Astrocyte (in vitro differentiated cells and primary cell): ENCODE measurements around the gene ADAMTS6. TPM values are rescaled to one million over a fixed set of nuclear protein-coding genes. Genes with fewer than 3 reads are reported as not detected.

Experiments used
- DNase-seq: peaks from one replicate; pipeline ENCODE4 v3.0.0-alpha.2; 2010; ENCODE audit warnings: low read depth
- FAIRE-seq: peaks from 2 replicates; lab custom pipeline; 2011; peaks lifted over from hg19 to GRCh38; lab: Jason Lieb, UNC
- H2AFZ ChIP-seq: 2 replicates; pipeline ENCODE4 v1.6.0; 2012; ENCODE audit warnings: low read depth, low read length, inconsistent platforms
- H3K27ac ChIP-seq: 2 replicates; pipeline ENCODE4 v1.5.1; 2011; ENCODE audit warnings: low read depth, low read length, inconsistent platforms
- H3K27me3 ChIP-seq: 2 replicates; pipeline ENCODE4 v1.6.0; 2011; ENCODE audit warnings: low read length, inconsistent platforms; ENCODE audit not compliant: insufficient read depth
- H3K36me3 ChIP-seq: 2 replicates; pipeline ENCODE4 v1.5.1; 2011; ENCODE audit warnings: low read length, inconsistent platforms; ENCODE audit not compliant: insufficient read depth
- H3K4me1 ChIP-seq: 2 replicates; pipeline ENCODE4 v1.5.1; 2011; ENCODE audit warnings: low read length, inconsistent platforms; ENCODE audit not compliant: insufficient read depth
- H3K4me2 ChIP-seq: 2 replicates; pipeline ENCODE4 v1.6.0; 2012; ENCODE audit warnings: low read length, inconsistent platforms
- H3K4me3 ChIP-seq: 2 replicates; pipeline ENCODE4 v1.5.1; 2011; ENCODE audit warnings: low read depth, mild to moderate bottlenecking, low read length, inconsistent platforms; ENCODE audit not compliant: insufficient read depth
- H3K79me2 ChIP-seq: 2 replicates; pipeline ENCODE4 v1.6.0; 2012; ENCODE audit warnings: mild to moderate bottlenecking, low read length, inconsistent platforms; ENCODE audit not compliant: insufficient read depth
- H3K9ac ChIP-seq: 2 replicates; pipeline ENCODE4 v1.6.0; 2012; ENCODE audit warnings: mild to moderate bottlenecking, low read length, inconsistent platforms
- H3K9me3 ChIP-seq: 2 replicates; pipeline ENCODE4 v1.5.1; 2012; ENCODE audit warnings: low read depth, mild to moderate bottlenecking, low read length, inconsistent platforms; ENCODE audit not compliant: insufficient read depth
- H4K20me1 ChIP-seq: 2 replicates; pipeline ENCODE4 v1.6.0; 2012; ENCODE audit warnings: low read length, inconsistent platforms; ENCODE audit not compliant: insufficient read depth
- H3K27ac Mint-ChIP-seq: one replicate; pipeline ENCODE4 v1.8.0; 2021; ENCODE audit warnings: mild to moderate bottlenecking, mixed read lengths; ENCODE audit not compliant: unreplicated experiment
- H3K27me3 Mint-ChIP-seq: one replicate; pipeline ENCODE4 v1.8.0; 2021; ENCODE audit warnings: low read depth, mixed read lengths; ENCODE audit not compliant: unreplicated experiment
- H3K36me3 Mint-ChIP-seq: one replicate; pipeline ENCODE4 v1.8.0; 2021; ENCODE audit warnings: low read depth, mixed read lengths; ENCODE audit not compliant: unreplicated experiment
- H3K4me1 Mint-ChIP-seq: one replicate; pipeline ENCODE4 v1.8.0; 2021; ENCODE audit warnings: low read depth, mixed read lengths; ENCODE audit not compliant: unreplicated experiment
- H3K4me3 Mint-ChIP-seq: one replicate; pipeline ENCODE4 v1.8.0; 2021; ENCODE audit warnings: mild to moderate bottlenecking, moderate library complexity, mixed read lengths; ENCODE audit not compliant: unreplicated experiment
- H3K9me3 Mint-ChIP-seq: one replicate; pipeline ENCODE4 v1.8.0; 2021; ENCODE audit warnings: mild to moderate bottlenecking, mixed read lengths; ENCODE audit not compliant: unreplicated experiment
- EZH2 ChIP-seq: IDR thresholded peaks from 2 replicates; pipeline ENCODE4 v1.6.1; 2012; ENCODE audit warnings: mild to moderate bottlenecking, low read length, inconsistent platforms; ENCODE audit not compliant: insufficient read depth
- total RNA-seq: library from RNA; stranded (reverse); gene quantifications from 2 replicates; pipeline ENCODE4 v1.2.1, GENCODE V29; 2021
- TF ChIP-seq, protein P1 (sequence below): IDR thresholded peaks from 2 replicates; pipeline ENCODE4 v1.5.1; 2011; ENCODE audit warnings: low read depth, mild to moderate bottlenecking, inconsistent platforms, low read length, moderate library complexity; ENCODE audit not compliant: insufficient read depth

The ADAMTS6 gene
- total RNA-seq, 1 donor from 2014 or later, result 27.7 TPM

- FAIRE-seq, result no peak
- H3K4me1 ChIP-seq, result no peaks in the 10 kb centered on the region
- Mint-ChIP-seq H3K9me3 (no peaks in the 10 kb centered on the region), H3K4me1 (no peaks in the 10 kb centered on the region), H3K36me3 (peaks cover 32% of the 10 kb centered on the region), H3K4me3 (no peak overlapping the region), H3K27me3 (no peaks in the 10 kb centered on the region), H3K27ac (no peak overlapping the region)
- H3K27me3 ChIP-seq, result no peaks in the 10 kb centered on the region
- H3K79me2 ChIP-seq, result no peaks in the 10 kb centered on the region
- no peak overlapping the region for H3K27ac ChIP-seq
- H2AFZ ChIP-seq, result no peak overlapping the region
- H3K4me3 ChIP-seq, result no peak overlapping the region
- H3K9me3 ChIP-seq, result no peaks in the 10 kb centered on the region
- H4K20me1 ChIP-seq, result no peaks in the 10 kb centered on the region
- no peak overlapping the region for H3K9ac ChIP-seq
- no peak for DNase-seq
- TF ChIP-seq EZH2, result no peak
- TF ChIP-seq, protein P1, sequence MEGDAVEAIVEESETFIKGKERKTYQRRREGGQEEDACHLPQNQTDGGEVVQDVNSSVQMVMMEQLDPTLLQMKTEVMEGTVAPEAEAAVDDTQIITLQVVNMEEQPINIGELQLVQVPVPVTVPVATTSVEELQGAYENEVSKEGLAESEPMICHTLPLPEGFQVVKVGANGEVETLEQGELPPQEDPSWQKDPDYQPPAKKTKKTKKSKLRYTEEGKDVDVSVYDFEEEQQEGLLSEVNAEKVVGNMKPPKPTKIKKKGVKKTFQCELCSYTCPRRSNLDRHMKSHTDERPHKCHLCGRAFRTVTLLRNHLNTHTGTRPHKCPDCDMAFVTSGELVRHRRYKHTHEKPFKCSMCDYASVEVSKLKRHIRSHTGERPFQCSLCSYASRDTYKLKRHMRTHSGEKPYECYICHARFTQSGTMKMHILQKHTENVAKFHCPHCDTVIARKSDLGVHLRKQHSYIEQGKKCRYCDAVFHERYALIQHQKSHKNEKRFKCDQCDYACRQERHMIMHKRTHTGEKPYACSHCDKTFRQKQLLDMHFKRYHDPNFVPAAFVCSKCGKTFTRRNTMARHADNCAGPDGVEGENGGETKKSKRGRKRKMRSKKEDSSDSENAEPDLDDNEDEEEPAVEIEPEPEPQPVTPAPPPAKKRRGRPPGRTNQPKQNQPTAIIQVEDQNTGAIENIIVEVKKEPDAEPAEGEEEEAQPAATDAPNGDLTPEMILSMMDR, result no peak
- H3K4me2 ChIP-seq, result no peak overlapping the region
- H3K36me3 ChIP-seq, result peaks cover 26% of the 10 kb centered on the region
Measured at GRCh38 chr5:65255294-65255693, 226.4 kb downstream of the ADAMTS6 start.

GRCh38 chr5:65252977-65253376, 228.7 kb downstream of the ADAMTS6 start:
- H3K4me3 Mint-ChIP-seq, result no peak overlapping the region
- Histone ChIP-seq H3K27ac (no peak overlapping the region), H3K36me3 (peaks cover 13% of the 10 kb centered on the region), H3K9me3 (no peaks in the 10 kb centered on the region), H4K20me1 (no peaks in the 10 kb centered on the region), H3K79me2 (no peaks in the 10 kb centered on the region), H3K9ac (no peak overlapping the region), H2AFZ (no peak overlapping the region), H3K4me2 (no peak overlapping the region), H3K4me1 (no peaks in the 10 kb centered on the region), H3K27me3 (no peaks in the 10 kb centered on the region), H3K4me3 (no peak overlapping the region)
- no peak for DNase-seq
- no peak for TF ChIP-seq EZH2
- TF ChIP-seq, protein P1, result no peak
- H3K36me3 Mint-ChIP-seq, result peaks cover 17% of the 10 kb centered on the region
- no peaks in the 10 kb centered on the region for H3K27me3 Mint-ChIP-seq
- H3K27ac Mint-ChIP-seq, result no peak overlapping the region
- no peaks in the 10 kb centered on the region for H3K9me3 Mint-ChIP-seq
- no peaks in the 10 kb centered on the region for H3K4me1 Mint-ChIP-seq
- FAIRE-seq, result no peak

- peaks cover 11% of the 10 kb centered on the region for H3K36me3 Mint-ChIP-seq
- no peak overlapping the region for H3K4me2 ChIP-seq
- H3K9ac ChIP-seq, result no peak overlapping the region
- H3K9me3 ChIP-seq, result no peaks in the 10 kb centered on the region
- TF ChIP-seq EZH2, result no peak
- TF ChIP-seq, protein P1, result no peak
- H3K4me3 Mint-ChIP-seq, result no peak overlapping the region
- H3K9me3 Mint-ChIP-seq, result no peaks in the 10 kb centered on the region
- no peaks in the 10 kb centered on the region for H3K79me2 ChIP-seq
- DNase-seq (no peak), FAIRE-seq (no peak)
- H3K36me3 ChIP-seq, result peaks cover 9% of the 10 kb centered on the region
- H3K27ac ChIP-seq, result no peak overlapping the region
- H4K20me1 ChIP-seq, result no peaks in the 10 kb centered on the region
- H3K27me3 ChIP-seq, result no peaks in the 10 kb centered on the region
- H3K4me3 ChIP-seq, result no peak overlapping the region
- H2AFZ ChIP-seq, result no peak overlapping the region
- H3K27me3 Mint-ChIP-seq, result no peaks in the 10 kb centered on the region
- no peaks in the 10 kb centered on the region for H3K4me1 ChIP-seq
- no peak overlapping the region for H3K27ac Mint-ChIP-seq
- peaks cover 2% of the 10 kb centered on the region for H3K4me1 Mint-ChIP-seq
Measured at GRCh38 chr5:65248896-65249295, 232.8 kb downstream of the ADAMTS6 start.
